Suprapubic skin (tissue), 4 donors: ENCODE measurements around the gene SCFD2.

Source experiments
- CTCF ChIP-seq, 2 donors: fragments of 200-600 bp in 1 of 2; fragments of 450-650 bp in 1 of 2; sonication (generic) in 1 of 2; IDR thresholded peaks; one replicate each; pipeline ENCODE4 v1.5.1; 2016 to 2019; ENCODE audit warnings: antibody characterized with exemption in 2 of 2, mild to moderate bottlenecking in 1 of 2, moderate library complexity in 1 of 2
- EP300 ChIP-seq: sonication (generic); formaldehyde crosslinking; IDR thresholded peaks from one replicate; pipeline ENCODE4 v1.6.1; 2017; ENCODE audit warnings: antibody characterized with exemption
- POLR2A ChIP-seq, 2 donors: fragments of 450-650 bp; IDR thresholded peaks; one replicate each; pipeline ENCODE4 v1.6.1; 2017; ENCODE audit warnings: antibody characterized with exemption in 2 of 2, mild to moderate bottlenecking in 2 of 2, moderate library complexity in 2 of 2
- POLR2AphosphoS5 ChIP-seq, 3 donors: sonication (generic); formaldehyde crosslinking; IDR thresholded peaks; one replicate each; pipeline ENCODE4 v1.6.1; 2017; ENCODE audit warnings: antibody characterized with exemption in 3 of 3

- TF ChIP-seq POLR2AphosphoS5 (IDR thresholded peaks at IDR 0.05) (no peak), POLR2A (IDR thresholded peaks at IDR 0.05) (no peak), CTCF (IDR thresholded peaks at IDR 0.05) (no peak), EP300 (no peak)
These were observed 432.1 kb downstream of the SCFD2 start for GRCh38 chr4:52933738-52934137.
